Cortex of kidney (tissue), 1 donor: ENCODE data around the gene BPGM.
"Not testable (repeated sequence)": the region's sequence is repeated elsewhere in the genome, so short reads cannot be mapped to it uniquely, and the experiment has no call there.

Experiments
- DNase-seq: peaks from one replicate; lab custom pipeline; 2025; lab: John Stamatoyannopoulos, UW

The BPGM gene

GRCh38 chr7:134665045-134665444 lies 18.4 kb downstream of the BPGM start:
- DNase-seq: not testable (repeated sequence)

- DNase-seq: no peak
Measured at GRCh38 chr7:134667899-134668298, 21.2 kb downstream of the BPGM start.

- no peak for DNase-seq
Measured at GRCh38 chr7:134669388-134669787, 22.7 kb downstream of the BPGM start.

GRCh38 chr7:134669845-134670373 lies 23.3 kb downstream of the BPGM start:
- no peak for DNase-seq

- no peak for DNase-seq
Measured at GRCh38 chr7:134671609-134672008, 25.0 kb downstream of the BPGM start.

- DNase-seq: no peak
Measured at GRCh38 chr7:134674424-134674823, 27.8 kb downstream of the BPGM start.

- DNase-seq: no peak
Measured at GRCh38 chr7:134676743-134677142, 30.1 kb downstream of the BPGM start.

GRCh38 chr7:134678115-134678514 lies 31.5 kb downstream of the BPGM start:
- no peak for DNase-seq

GRCh38 chr7:134679006-134679405 lies 32.4 kb downstream of the BPGM start:
- DNase-seq: no peak

- DNase-seq: no peak
Measured at GRCh38 chr7:134684165-134684564, 37.5 kb downstream of the BPGM start.

GRCh38 chr7:134685250-134685649 lies 38.6 kb downstream of the BPGM start:
- DNase-seq: no peak

GRCh38 chr7:134686786-134687185 lies 40.1 kb downstream of the BPGM start:
- no peak for DNase-seq

- DNase-seq: not testable (repeated sequence)
Measured at GRCh38 chr7:134689550-134689949, 42.9 kb downstream of the BPGM start.

GRCh38 chr7:134690016-134690415 lies 43.4 kb downstream of the BPGM start:
- no peak for DNase-seq

GRCh38 chr7:134690614-134691504 lies 44.2 kb downstream of the BPGM start:
- DNase-seq: no peak

- DNase-seq: no peak
Measured at GRCh38 chr7:134691546-134692343, 45.1 kb downstream of the BPGM start.

- DNase-seq: no peak
Measured at GRCh38 chr7:134692344-134692705, 45.7 kb downstream of the BPGM start.

GRCh38 chr7:134693256-134693655 lies 46.6 kb downstream of the BPGM start:
- no peak for DNase-seq

- DNase-seq: no peak
Measured at GRCh38 chr7:134694299-134694698, 47.6 kb downstream of the BPGM start.

GRCh38 chr7:134694767-134695166 lies 48.1 kb downstream of the BPGM start:
- DNase-seq: no peak

- no peak for DNase-seq
Measured at GRCh38 chr7:134695321-134695860, 48.7 kb downstream of the BPGM start.

- no peak for DNase-seq
Measured at GRCh38 chr7:134696261-134696660, 49.6 kb downstream of the BPGM start.
